HUDEP-2 (cell line): ENCODE data around the gene EFS.

Source experiments
- DNase-seq, 76 experiments: peaks; one replicate each; lab custom pipeline; 2025; ENCODE audit not compliant: unreplicated experiment in 76 of 76; lab: John Stamatoyannopoulos, UW

Gene EFS

GRCh38 chr14:23307687-23308644, 57.0 kb downstream of the EFS start:
- no peak for DNase-seq

GRCh38 chr14:23307146-23307530, 57.8 kb downstream of the EFS start:
- no peak for DNase-seq

- DNase-seq = peak in 63 of 76 experiments; percentile 14 to 80 (median 61)
Measured at GRCh38 chr14:23306412-23307145, 58.4 kb downstream of the EFS start, which contains the start of gene BCL2L2. Gene BCL2L2 (plus strand): TSS chr14:23306833. CDS start chr14:23307768, 935 bp downstream.
